Activated T-cell treated with anti-CD3 and anti-CD28 coated beads for 1 hour (primary cell): ENCODE results near the gene NUCKS1.
"Not testable (repeated sequence)": the region's sequence is repeated elsewhere in the genome, so short reads cannot be mapped to it uniquely, and the experiment has no call there.

Experiments used
- DNase-seq: peaks from one replicate; pipeline ENCODE4 v3.0.0-alpha.2; 2020; ENCODE audit warnings: low read depth

The NUCKS1 gene

DNA sequence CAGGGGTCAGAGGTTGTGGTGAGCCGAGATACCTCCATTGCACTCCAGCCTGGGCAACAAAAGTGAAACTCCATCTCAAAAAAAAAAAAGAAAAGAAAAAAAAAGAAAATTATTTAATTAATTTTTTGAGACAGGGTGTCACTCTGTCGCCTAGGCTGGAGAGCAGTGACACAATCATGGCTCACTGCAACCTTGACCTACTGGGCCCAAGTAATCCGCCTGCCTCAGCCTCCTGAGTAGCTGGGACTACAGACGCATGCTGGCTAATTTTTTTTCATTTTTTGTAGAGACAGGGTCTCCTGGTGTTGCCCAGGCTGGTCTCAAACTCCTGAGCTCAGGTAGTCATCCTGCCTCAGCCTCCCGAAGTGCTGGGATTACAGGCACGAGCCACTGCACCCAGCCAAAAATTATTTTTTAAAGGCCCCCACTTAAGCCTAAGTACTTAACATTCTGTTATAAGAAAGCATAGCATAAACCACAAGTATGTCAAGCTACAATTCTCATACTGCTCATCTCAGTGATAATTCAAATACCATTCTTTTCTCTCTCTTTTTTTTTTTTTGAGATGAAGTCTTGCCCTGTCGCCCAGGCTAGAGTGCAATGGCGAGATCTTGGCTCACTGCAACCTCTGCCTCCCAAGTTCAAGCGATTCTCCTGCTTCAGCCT lies 19.9 kb downstream of the NUCKS1 start:
- no peak for DNase-seq

DNA sequence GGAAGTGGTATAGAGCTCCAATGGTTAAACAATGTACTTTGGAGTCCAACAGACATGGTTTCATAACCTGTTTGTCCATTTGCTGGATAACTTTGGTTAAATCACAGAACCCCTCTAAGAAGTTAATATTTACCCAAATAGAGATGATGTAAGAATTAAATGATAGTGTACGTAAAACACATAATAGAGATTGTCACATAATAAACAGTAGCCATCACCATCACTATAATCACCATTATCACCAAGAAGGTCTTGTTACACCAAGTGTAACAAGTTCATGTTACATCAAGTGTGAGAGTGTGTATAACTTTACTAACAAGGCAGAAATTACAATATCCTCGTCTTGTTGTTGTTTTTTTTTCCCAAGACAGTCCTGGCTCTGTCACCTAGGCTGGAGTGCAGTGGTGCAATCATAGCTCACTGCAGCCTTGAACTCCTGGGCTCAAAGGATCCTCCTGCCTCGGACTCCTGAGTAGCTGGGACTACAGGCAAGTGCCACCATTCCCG lies 23.3 kb downstream of the NUCKS1 start:
- no peak for DNase-seq

DNA sequence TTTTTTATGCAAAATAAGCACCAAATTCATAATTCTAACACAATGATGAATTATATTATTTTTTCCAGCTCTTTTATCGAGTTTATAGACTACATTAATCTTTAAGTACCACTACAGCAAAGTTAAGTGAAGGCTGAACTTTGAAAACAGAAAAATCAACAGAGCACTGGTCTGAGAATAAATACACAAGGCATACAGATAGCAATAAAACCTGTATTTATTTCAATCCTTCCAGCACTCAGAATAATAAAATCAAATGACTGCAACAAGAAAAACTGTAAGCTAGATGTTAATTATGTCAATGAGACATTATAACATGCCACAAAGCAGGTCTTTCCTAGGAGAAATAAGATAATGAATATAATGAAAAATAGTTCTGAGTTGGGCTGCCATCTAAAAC lies 24.5 kb downstream of the NUCKS1 start:
- no peak for DNase-seq

DNA sequence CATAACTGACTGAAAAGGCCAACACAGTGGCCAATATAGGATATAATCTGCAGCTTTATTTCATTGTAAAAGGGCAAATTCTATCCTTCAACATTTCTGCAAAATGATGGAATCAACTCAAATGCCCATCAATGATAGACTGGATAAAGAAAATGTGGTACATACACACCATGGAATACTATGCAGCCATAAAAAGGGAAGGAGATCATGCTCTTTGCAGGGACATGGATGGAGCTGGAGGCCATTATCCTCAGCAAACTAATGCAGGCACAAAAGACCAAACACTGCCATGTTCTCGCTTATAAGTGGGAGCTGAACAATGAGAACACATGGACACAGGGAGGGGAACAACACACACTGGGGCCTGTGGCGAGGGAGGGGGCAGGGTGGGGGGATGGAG lies 29.2 kb downstream of the NUCKS1 start:
- not testable (repeated sequence) for DNase-seq

DNA sequence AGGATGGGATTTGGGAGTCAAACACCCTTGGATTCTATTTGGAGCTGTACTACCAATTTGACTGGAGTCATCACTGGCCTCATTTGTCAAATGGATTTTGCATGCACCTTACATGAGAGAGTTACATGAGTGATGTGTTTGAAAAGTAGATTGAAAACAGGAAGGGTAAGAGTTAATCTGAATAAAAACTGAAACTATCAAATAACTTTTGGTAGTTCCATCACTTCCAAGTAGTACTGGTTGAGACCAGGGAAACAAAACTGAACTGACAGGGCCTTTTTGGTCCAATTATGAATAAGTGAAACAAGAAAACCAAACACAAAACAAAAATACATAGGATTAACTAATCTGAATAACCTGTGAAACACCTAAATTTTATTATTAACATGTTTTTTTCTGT lies 30.2 kb downstream of the NUCKS1 start:
- DNase-seq = no peak

GRCh38 chr1:205719015-205719414 lies 31.0 kb downstream of the NUCKS1 start:
- no peak for DNase-seq

- DNase-seq = no peak
Measured at GRCh38 chr1:205716371-205717132, 33.4 kb downstream of the NUCKS1 start.

- no peak for DNase-seq
Measured at GRCh38 chr1:205715628-205716027, 34.4 kb downstream of the NUCKS1 start.

- no peak for DNase-seq
Measured at GRCh38 chr1:205714906-205715246, 35.1 kb downstream of the NUCKS1 start.

- DNase-seq = no peak
Measured at GRCh38 chr1:205714190-205714905, 35.6 kb downstream of the NUCKS1 start.

DNA sequence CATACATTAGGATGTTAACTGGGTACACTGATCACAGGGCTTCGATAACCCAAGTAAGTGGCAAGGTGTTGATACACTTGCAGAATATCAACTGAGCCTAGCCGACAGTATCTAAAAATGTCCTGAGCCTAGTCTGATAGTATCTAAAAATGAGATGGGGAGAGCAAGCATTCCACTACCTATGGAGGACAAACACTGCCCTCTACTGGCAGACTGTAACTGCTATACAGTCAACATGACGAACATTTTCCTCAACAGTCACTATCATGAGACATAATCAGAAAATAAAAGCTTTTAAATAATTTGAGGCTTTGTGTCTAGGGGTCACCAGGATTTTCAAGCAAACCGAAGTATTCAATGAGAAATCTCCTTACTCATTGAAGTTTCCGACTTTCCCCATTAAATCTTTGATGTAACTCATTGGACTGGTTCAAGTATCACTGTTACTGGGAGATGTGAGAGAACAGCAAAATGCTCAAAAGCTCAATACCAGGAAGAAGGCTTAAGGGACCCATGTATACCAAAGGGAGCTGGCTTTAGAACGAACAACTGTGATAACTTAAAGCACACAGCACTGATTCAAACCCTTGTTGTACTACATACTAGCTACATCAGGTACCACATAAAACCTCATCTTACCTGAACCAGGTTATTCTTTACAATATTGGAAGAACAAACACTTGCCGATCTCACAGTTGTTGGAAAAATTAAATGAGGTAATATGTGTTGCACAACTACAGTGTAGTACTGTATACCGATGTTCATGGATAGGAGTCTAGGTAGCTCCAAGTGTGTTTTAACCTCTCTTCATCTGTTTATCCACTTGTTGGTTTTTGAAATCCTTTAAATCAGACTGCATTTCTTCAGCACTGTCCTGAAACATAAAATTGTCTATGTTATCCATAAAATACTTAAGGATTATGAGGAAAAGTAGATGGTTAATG lies 38.6 kb downstream of the NUCKS1 start:
- DNase-seq = peak; percentile 42

- no peak for DNase-seq
Measured at GRCh38 chr1:205710201-205711062, 39.5 kb downstream of the NUCKS1 start.

DNA sequence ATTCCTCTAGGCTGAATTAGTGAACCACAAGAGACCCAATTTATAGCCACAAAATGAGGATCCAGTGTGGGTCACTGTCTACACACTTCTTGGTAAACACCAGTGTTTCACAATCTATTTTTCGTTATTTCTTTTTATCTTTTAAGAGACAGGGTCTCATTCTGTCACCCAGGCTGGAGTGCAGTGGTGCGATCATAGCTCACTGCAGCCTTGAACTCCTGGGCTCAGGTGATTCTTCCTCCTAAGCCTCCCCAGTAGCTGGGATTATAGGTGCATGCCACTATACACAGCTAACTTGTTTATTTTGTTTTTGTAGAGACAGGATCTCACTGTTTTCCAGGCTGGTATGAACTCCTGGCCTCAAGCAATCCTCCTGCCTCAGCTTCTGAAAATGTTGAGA lies 40.3 kb downstream of the NUCKS1 start:
- no peak for DNase-seq

- DNase-seq = no peak
Measured at GRCh38 chr1:205709059-205709398, 41.0 kb downstream of the NUCKS1 start.

- no peak for DNase-seq
Measured at GRCh38 chr1:205706601-205707502, 43.1 kb downstream of the NUCKS1 start.

DNA sequence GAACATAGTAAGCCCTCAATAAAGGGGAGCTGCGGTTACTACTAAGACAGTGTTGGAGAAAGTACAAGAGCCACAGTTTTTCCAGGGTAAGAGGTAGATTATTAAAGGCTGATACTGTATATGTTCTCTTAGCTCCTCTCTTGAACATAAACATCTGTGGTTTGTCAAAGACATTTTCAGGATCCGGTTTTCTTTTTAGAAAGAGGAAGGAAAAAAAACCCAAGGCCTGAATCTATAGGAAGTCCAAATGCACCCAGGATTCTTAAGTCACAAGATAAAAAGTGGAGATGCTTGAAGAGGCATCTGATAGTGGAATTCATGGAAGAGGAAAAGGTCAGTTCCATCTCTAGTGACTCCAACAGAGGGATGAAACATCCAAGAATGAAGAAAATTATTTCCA lies 45.1 kb downstream of the NUCKS1 start:
- DNase-seq = no peak

DNA sequence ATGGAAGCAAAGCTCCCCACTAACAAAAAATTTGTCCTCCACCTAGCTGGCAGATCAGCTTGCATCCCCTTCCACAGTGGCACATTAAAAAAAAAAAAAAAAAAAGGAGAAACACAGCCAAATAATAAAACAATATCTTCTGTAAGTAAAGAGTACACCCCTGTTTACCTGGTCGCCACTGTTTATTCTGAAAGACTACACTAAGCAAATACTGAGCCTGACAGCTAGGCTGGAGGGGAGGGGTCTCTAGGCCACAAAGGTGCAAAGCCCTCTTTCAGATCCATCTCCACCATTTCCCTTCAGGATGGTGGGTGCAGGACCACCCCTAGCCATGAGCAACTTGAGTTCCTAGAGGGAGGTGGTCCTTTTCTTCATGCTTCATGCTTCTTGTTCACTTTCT lies 46.9 kb downstream of the NUCKS1 start:
- no peak for DNase-seq

DNA sequence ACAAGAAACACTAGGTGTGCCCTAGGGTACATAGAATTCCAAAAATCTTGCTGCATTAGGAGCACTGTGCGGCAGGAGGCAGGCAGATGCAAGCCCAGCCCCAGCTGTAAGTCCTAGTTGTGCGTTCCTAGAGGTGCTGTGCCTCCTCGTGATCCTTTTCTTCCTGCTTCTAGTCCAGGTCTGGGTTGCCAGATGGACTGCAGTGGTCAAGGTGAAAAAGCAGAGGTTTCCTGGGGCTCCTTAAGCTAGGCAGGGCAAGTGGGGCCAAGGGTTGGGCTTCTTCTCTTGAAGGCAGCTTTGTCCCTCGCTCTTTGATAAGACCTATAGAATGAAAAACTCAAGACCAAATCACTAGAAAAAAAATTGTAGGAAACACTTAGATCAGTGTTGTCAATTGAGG lies 48.1 kb downstream of the NUCKS1 start:
- no peak for DNase-seq

- DNase-seq = no peak
Measured at GRCh38 chr1:205701420-205701819, 48.6 kb downstream of the NUCKS1 start.

DNA sequence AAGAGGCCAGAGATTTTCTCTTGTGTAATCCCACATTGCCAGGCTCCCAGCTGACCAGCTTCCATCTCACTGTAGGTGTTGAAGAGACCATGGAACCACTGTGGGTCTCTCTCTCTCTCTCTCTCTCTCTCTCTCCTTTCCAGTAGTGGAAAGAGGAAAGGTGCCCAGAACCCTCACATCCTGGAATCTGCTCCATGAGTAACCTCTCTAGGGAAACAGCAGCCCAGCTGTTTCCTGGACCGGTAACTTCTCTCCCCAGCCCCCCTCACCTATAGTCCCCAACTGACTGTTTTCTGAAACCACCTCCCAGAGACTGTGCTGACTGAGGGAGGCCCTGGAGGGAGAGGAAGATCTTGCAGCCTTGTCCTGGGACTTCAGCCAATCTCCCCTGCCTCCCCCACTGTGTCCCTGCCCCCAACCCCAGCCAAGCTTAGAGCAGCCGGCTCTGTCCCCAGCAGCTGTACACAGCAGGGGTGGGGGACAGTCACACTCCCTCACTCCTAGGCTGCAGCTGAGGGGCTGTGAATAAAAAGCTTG lies 49.0 kb downstream of the NUCKS1 start:
- no peak for DNase-seq
